ENCODE results near the gene LCE1B. TPM values are rescaled to one million over a fixed set of nuclear protein-coding genes. Genes with fewer than 3 reads are reported as not detected.

LCE1B gene
- total RNA-seq, 3 donors from 2014 or later: not detected

GRCh38 chr1:152827173-152827572 lies 15.4 kb downstream of the LCE1B start, which contains the start of gene LCE1A:
LCE1A (plus strand) TSS chr1:152827473; CDS start chr1:152827473, 0 bp downstream.
- Histone ChIP-seq H3K4me1 (no peaks in the 10 kb centered on the region), H3K4me3 (no peak within 1 kb of the TSS), H3K36me3 (no peaks in the 10 kb centered on the region), H3K27ac (no peak within 1 kb of the TSS), H3K9me3 (no peaks in the 10 kb centered on the region), H3K27me3 (no peaks in the 10 kb centered on the region)
- no peak for DNase-seq (ENCODE audit: low spot score in 2 of 2)
- no peak for TF ChIP-seq POLR2AphosphoS5 (IDR thresholded peaks at IDR 0.05)
- TF ChIP-seq POLR2A (IDR thresholded peaks at IDR 0.05): no peak
- intact Hi-C loops (cut with DNase I; ENCODE audit: low total_unique reads): no loop called here

DNA sequence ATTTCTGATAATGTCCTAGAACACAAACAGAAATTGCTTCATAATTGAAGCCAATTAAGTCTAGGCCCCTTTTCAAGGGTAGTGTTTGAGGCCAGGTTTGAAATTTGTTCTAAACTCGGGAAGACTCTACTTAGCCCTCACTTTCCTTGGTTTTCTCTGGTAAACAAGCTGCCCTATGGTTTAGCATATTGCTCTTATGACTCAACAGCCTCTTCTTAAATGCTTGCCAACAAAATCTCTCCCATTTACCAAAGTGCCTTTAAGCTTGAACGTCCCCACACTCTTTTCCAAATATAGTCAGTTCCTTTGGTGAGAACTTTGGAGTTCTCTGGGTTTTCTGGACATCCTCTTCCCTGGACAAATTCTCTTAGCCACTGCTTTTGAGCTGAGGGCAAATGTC lies 25.1 kb downstream of the LCE1B start:
- TF ChIP-seq POLR2A (IDR thresholded peaks at IDR 0.05) (no peak), POLR2AphosphoS5 (IDR thresholded peaks at IDR 0.05) (no peak)
- TF ChIP-seq, protein P1, sequence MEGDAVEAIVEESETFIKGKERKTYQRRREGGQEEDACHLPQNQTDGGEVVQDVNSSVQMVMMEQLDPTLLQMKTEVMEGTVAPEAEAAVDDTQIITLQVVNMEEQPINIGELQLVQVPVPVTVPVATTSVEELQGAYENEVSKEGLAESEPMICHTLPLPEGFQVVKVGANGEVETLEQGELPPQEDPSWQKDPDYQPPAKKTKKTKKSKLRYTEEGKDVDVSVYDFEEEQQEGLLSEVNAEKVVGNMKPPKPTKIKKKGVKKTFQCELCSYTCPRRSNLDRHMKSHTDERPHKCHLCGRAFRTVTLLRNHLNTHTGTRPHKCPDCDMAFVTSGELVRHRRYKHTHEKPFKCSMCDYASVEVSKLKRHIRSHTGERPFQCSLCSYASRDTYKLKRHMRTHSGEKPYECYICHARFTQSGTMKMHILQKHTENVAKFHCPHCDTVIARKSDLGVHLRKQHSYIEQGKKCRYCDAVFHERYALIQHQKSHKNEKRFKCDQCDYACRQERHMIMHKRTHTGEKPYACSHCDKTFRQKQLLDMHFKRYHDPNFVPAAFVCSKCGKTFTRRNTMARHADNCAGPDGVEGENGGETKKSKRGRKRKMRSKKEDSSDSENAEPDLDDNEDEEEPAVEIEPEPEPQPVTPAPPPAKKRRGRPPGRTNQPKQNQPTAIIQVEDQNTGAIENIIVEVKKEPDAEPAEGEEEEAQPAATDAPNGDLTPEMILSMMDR (IDR thresholded peaks at IDR 0.05): no peak
- H3K4me1 ChIP-seq: no peaks in the 10 kb centered on the region
- H3K36me3 ChIP-seq: no peaks in the 10 kb centered on the region
- H3K4me3 ChIP-seq: no peak overlapping the region
- H3K27ac ChIP-seq: no peak overlapping the region
- intact Hi-C loops (cut with DNase I; ENCODE audit: low total_unique reads): no loop called here
- H3K9me3 ChIP-seq: no peaks in the 10 kb centered on the region
- DNase-seq (ENCODE audit: low spot score in 2 of 2): no peak
- no peaks in the 10 kb centered on the region for H3K27me3 ChIP-seq

DNA sequence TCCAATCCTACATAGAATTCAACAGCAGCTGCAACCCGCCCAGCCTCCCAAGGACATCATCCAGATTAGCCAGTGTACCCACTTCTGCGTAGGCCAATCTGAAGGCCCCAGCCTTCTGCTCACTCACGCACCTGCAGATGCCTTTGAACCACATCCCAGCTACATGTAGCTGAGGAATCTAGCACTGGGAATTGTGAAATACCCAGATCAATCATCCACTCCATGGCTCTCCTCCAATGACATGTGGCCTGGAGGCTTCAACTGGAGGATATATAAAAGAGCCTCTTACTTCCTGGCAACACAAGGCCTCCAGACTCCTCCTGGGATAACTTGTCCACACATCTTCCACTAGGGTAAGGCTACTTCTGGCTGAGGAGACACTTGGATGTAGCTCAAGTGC lies 30.8 kb downstream of the LCE1B start, which contains the start of gene LCE6A:
Gene LCE6A, plus strand, starts transcription at position 301 of the 400 bp plus-strand sequence. CDS start 665 bp downstream, outside the sequence.
- no peaks in the 10 kb centered on the region for H3K4me1 ChIP-seq
- H3K36me3 ChIP-seq: peaks cover 3% of the 10 kb centered on the region
- no peak within 1 kb of the TSS for H3K27ac ChIP-seq
- TF ChIP-seq POLR2A (IDR thresholded peaks at IDR 0.05) (no peak), POLR2AphosphoS5 (IDR thresholded peaks at IDR 0.05) (no peak)
- TF ChIP-seq, protein P1 (IDR thresholded peaks at IDR 0.05): no peak
- no peak within 1 kb of the TSS for H3K4me3 ChIP-seq
- no peak for DNase-seq (ENCODE audit: low spot score in 2 of 2)
- H3K27me3 ChIP-seq: no peaks in the 10 kb centered on the region
- intact Hi-C loops (cut with DNase I; ENCODE audit: low total_unique reads): no loop called here
- no peaks in the 10 kb centered on the region for H3K9me3 ChIP-seq

- DNase-seq (ENCODE audit: low spot score in 2 of 2): no peak
- intact Hi-C loops (cut with DNase I; ENCODE audit: low total_unique reads): no loop called here
- TF ChIP-seq POLR2A (IDR thresholded peaks at IDR 0.05) (no peak), POLR2AphosphoS5 (IDR thresholded peaks at IDR 0.05) (no peak)
- TF ChIP-seq, protein P1 (IDR thresholded peaks at IDR 0.05): no peak
- H3K9me3 ChIP-seq: no peaks in the 10 kb centered on the region
- no peak overlapping the region for H3K27ac ChIP-seq
- H3K27me3 ChIP-seq: no peaks in the 10 kb centered on the region
- H3K36me3 ChIP-seq: no peaks in the 10 kb centered on the region
- no peaks in the 10 kb centered on the region for H3K4me1 ChIP-seq
- no peak overlapping the region for H3K4me3 ChIP-seq
Measured at GRCh38 chr1:152855661-152856060, 43.9 kb downstream of the LCE1B start.

GRCh38 chr1:152858062-152858461 lies 46.3 kb downstream of the LCE1B start:
- Histone ChIP-seq H3K27me3 (no peaks in the 10 kb centered on the region), H3K4me3 (no peak overlapping the region), H3K27ac (no peak overlapping the region), H3K4me1 (no peaks in the 10 kb centered on the region), H3K36me3 (no peaks in the 10 kb centered on the region), H3K9me3 (no peaks in the 10 kb centered on the region)
- TF ChIP-seq POLR2A (IDR thresholded peaks at IDR 0.05) (no peak), POLR2AphosphoS5 (IDR thresholded peaks at IDR 0.05) (no peak)
- TF ChIP-seq, protein P1 (IDR thresholded peaks at IDR 0.05): no peak
- no peak for DNase-seq (ENCODE audit: low spot score in 2 of 2)
- intact Hi-C loops (cut with DNase I; ENCODE audit: low total_unique reads): no loop called here

- H3K4me1 ChIP-seq: no peaks in the 10 kb centered on the region
- intact Hi-C loops (cut with DNase I; ENCODE audit: low total_unique reads): no loop called here
- no peaks in the 10 kb centered on the region for H3K9me3 ChIP-seq
- H3K27ac ChIP-seq: no peak within 1 kb of the TSS
- TF ChIP-seq, protein P1 (IDR thresholded peaks at IDR 0.05): no peak
- TF ChIP-seq POLR2A (IDR thresholded peaks at IDR 0.05): no peak
- H3K4me3 ChIP-seq: no peak within 1 kb of the TSS
- DNase-seq (ENCODE audit: low spot score in 2 of 2): no peak
- H3K27me3 ChIP-seq: no peaks in the 10 kb centered on the region
- no peaks in the 10 kb centered on the region for H3K36me3 ChIP-seq
Measured at GRCh38 chr1:152859696-152860095, 47.9 kb downstream of the LCE1B start, which contains the start of gene LCE7A. LCE7A (plus strand) TSS chr1:152859996; CDS start chr1:152860698, 702 bp downstream.

All from breast epithelium (tissue), 4 donors.